Ovary (tissue), 3 donors: ENCODE measurements around the gene ITPKC.

Experiments used
- CTCF ChIP-seq, 3 donors: fragments of 450-650 bp in 2 of 3; fragments of 200-600 bp in 1 of 3; IDR thresholded peaks; one replicate each; pipeline versions ENCODE4 v1.5.1 to v1.8.0; 2016 to 2022; ENCODE audit warnings: antibody characterized with exemption in 3 of 3, mild to moderate bottlenecking in 1 of 3
- EP300 ChIP-seq: sonication (generic); formaldehyde crosslinking; IDR thresholded peaks from one replicate; pipeline ENCODE4 v1.6.1; 2017; ENCODE audit warnings: antibody characterized with exemption
- POLR2A ChIP-seq: fragments of 450-650 bp; IDR thresholded peaks from one replicate; pipeline ENCODE4 v1.6.1; 2017; ENCODE audit warnings: antibody characterized with exemption, mild to moderate bottlenecking, moderate library complexity
- donor health status: DM: no; HTN: no; CAD: no.

DNA sequence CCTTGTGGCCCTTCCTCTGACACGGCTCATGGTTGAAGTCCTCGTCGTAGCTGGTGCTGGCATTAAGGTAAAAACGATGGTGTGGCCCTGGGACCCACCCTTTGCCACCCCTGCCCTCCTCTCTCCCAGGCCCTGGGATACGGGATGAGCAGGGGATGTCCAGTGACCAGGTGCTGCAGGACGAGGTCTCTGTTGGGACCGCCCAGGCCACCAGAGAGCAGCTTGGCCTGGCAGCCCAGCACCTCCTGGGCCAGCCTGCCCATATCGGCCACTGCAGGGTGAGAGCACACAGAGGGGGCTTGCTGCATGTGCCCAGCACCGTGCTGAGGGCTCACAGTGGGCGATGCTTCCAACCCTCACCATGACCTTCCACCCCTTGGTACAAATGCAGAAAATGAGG lies 27.0 kb downstream of the ITPKC start:
- TF ChIP-seq CTCF (IDR thresholded peaks at IDR 0.05) (no peak), EP300 (no peak), POLR2A (no peak)
